NCI-H2107 (cell line): ENCODE data around the gene TTLL8.
"Not testable (repeated sequence)": the region's sequence is repeated elsewhere in the genome, so short reads cannot be mapped to it uniquely, and the experiment has no call there.

ENCODE experiments used
- DNase-seq: peaks from one replicate; lab custom pipeline; 2025; lab: John Stamatoyannopoulos, UW

The TTLL8 gene

DNA sequence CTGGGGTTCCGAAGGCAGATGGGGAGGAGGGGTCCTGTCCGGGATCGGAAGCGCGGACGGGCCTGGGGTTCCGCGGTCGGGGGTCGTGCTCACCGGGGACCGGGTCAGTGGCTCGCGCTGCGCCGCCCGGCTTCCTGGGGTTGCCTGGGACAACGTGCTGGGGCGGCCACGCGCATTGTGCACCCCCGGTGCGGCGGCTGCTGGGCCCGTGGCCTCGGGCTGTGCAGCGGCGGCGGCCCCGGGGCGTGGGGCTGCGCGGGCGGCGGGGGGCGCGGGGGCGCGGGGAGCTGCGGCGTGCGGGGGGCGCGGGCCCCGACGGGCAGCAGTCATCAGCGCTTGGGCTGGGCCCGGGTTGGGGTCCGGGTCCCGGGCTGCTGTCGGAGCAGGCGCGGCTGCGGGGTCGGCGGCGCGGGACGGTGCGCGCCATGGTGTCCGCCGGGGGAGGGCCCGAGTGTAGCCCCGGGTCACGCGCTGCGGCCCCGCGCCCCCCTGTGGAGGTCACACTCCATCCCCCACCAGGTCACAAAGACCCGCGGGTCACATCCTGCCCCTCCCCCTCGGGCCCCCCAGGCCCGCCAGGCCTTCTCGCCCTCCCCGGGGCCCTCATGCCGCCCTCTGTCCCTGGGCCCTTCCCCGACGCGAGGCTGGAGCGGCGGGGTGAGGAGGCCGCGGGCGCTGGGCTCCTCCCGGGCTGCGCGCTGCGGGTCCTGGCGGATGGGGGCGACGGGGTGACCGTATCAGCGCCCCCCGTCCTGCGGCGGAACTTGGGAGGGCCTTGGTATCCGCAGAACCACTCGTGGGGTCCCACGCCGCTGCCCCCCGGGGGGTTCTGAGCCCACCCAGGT is at the start of gene TTLL8:
TTLL8 (minus strand) TSS at position 238 of the 845 bp plus-strand sequence.
- DNase-seq = no peak

GRCh38 chr22:50107529-50107928 is 49.4 kb upstream of the TTLL8 start:
- DNase-seq = no peak

- DNase-seq = no peak
These were observed 47.4 kb upstream of the TTLL8 start for GRCh38 chr22:50105208-50106100.

- no peak for DNase-seq
These were observed 46.0 kb upstream of the TTLL8 start for GRCh38 chr22:50104141-50104544.

- DNase-seq = no peak
These were observed 44.8 kb upstream of the TTLL8 start for GRCh38 chr22:50102946-50103345.

- DNase-seq = no peak
These were observed 43.9 kb upstream of the TTLL8 start for GRCh38 chr22:50101870-50102565.

DNA sequence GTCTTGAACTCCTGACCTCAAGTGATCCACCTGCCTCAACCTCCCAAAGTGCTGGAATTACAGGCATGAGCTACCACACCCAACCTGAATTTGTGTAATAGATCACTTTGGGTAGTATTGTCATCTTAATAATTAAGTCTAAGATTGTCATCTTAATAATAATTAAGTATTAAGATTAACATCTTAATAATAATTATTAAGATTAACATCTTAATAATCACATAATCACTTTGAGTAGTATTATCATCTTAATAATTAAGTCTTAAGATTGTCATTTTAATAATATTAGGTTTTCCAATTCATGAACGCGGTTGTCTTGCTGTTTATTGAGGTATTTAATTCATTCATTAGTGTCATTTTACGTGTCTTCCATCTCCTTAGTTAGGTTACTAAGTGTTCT is 40.0 kb upstream of the TTLL8 start:
- DNase-seq = no peak

GRCh38 chr22:50092342-50092741 is 34.2 kb upstream of the TTLL8 start:
- no peak for DNase-seq

- no peak for DNase-seq
These were observed 33.1 kb upstream of the TTLL8 start for GRCh38 chr22:50091092-50091768.

DNA sequence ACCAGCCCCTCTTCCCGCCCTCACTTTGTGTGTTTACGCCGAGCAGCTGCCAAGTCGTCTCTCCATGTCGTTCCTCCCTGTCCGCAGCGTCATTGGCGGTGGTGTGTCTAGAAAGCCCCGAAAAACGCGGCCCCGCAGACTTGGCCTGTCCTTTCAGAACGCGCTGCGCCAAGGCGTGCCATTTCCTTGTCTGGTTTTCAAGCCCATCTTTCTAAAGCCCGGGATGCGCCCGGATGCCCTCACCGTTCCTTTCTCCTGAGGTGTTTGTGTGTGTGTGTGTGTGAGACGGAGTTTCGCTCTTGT is 32.3 kb upstream of the TTLL8 start:
- DNase-seq = no peak

DNA sequence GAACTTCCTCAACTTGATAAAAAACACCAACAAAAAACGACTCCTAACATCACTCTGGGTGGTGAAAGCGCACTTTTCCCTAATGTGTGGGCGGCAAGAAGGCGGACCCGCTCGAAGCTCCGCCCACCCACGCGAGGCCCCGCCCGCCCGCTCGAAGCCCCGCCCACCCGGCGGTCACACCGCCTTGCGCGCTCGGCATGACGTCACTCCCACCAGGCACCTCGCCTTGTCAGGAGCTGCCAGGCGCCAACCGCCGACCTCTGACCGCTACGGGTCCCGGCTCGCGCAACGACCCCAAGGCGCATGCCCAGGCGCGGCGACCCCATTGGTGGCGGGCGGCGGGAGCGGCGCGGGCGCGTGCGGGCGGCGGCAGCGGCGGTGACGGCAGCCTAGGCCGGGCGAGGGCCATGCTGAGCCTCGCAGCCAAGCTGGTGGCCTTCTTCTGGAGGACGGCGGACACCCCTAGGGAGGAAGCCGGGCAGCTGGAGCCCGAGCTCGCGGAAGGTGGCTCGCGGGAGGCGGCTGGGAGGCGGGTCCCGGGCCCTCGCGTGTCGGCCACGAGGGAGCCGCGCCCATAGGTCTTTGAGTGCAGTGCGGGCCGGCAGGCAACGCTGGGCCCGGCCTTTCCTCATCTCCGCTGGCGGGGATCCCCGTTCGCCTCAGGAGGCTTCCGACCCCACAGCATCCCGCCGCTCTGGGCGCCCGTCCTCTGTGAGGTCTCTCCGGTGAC is 31.7 kb upstream of the TTLL8 start, which contains the start of gene MOV10L1:
MOV10L1 (plus strand) TSS at position 325 of the 730 bp plus-strand sequence; CDS start at position 408, 83 bp downstream.
- no peak for DNase-seq

DNA sequence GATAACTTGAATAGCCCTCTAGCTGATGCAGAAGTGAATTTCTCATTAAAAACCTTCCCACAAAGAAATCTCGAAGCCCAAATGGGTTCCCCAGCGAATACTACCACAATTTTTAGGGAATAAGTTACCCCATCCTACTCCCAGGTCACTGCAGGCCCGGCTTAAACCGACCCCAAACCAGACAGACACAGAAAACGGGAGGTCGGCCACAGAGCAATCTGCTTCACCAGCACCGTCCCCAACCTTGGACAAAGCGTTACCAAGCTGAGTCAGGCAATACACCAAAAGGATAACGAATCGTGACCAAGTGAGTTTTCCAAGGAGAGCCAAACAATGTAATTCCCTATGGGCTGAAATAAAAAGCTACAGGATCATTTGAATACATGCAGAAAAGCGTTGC is 31.1 kb upstream of the TTLL8 start:
- DNase-seq = no peak

GRCh38 chr22:50088096-50088495 is 30.0 kb upstream of the TTLL8 start:
- no peak for DNase-seq

DNA sequence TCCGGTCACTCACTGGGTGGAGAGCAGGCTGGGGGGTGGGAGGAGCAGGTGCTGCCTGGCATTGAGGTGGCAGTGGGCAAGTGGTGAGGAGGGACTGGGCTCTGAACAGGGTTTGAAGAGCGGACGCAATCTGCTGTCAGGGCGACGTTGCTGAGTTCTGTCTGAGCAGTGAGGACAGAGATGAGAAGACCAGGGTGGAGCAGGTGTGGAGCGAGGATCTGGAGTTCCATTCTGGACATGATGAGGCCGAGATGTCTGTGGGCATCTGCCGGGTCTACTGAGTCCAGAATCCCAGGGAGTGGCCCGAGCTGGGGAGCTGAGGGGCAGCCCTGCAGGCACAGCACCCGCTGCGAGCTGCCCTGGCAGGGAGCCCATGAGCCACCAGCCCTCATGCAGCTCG is 29.5 kb upstream of the TTLL8 start:
- no peak for DNase-seq

DNA sequence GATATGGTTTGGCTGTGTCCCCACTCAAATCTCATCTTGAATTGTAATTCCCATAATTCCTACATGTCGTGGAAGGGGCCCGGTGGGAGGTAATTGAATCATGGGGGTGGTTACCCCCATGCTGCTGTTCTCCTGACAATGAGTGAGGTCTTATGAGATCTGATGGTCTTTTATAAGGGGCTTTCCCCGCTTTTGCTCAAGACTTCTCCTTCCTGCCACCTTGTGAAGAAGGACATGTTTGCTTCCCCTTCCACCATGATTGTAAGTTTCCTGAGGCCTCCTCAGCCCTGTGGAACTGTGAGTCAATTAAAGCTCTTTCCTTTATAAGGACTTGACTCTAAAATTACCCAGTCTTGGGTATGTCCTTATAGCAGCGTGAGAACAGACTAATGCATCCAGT is 28.9 kb upstream of the TTLL8 start:
- DNase-seq = not testable (repeated sequence)

- no peak for DNase-seq
These were observed 28.4 kb upstream of the TTLL8 start for GRCh38 chr22:50086526-50086925.

DNA sequence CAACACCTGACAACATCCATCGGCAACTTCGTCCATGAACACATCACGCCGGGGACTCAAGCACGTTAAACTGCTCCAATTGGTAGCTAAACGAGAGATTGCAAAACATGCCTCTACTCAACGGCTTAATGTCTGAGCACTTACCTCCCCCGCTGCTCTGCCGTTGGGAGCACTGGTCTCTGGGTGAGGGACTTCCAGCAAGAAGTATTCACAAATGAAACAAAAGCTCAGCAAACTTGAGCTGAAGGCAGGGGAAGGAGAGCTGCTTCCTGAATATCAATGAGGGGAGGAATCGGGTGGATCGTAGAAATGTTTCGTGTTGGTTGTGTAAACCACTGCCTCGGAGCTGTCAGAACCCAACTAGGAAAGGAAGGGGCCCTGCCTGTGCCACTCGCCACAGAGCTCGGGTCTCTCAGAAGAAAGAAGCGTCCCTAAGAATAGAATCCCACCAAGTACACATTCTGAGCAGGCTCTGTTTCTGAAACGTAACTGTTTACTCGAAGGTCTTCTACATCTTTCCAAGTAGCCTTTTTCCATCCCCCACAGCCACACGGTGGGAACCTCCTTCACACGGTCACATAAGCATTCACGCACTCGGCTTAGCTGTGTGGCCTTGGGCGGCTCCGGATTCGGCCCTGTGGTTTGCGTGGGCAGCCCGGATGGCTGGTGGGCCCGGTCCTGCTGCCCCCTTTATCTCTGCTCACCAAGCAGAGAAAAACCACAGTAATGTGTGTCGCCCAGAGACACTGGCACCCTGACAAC is 27.3 kb upstream of the TTLL8 start, which contains the start of gene MLC1:
MLC1 (minus strand) TSS at position 216 of the 762 bp plus-strand sequence. CDS start 524 bp downstream, outside the sequence.
- DNase-seq = no peak

- no peak for DNase-seq
These were observed 26.5 kb upstream of the TTLL8 start for GRCh38 chr22:50084614-50085021.

DNA sequence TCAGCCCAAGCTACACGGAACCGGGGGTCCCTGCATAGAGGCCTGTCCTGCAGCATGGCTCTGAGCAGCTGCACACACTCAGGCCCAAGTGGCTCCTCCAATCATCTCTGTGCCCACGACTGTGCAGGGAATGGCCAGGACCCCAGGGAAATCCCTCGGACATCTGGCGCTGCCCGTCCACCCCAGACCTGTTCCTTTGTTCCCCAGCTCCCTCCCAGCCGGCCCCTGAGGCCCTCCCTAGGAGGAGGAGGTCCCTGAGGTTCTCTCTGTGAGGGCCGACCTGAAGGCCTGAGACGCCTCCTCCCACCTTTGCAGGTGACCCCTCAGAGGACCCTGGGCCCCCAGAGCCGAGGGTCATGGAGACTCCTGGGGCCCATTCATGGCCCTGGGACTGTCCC is 26.0 kb upstream of the TTLL8 start:
- no peak for DNase-seq

GRCh38 chr22:50083462-50084079 is 25.5 kb upstream of the TTLL8 start:
- no peak for DNase-seq
